ENCODE results near the gene SRGAP2. TPM values are rescaled to one million over a fixed set of nuclear protein-coding genes. Genes with fewer than 3 reads are reported as not detected.
"Not testable (repeated sequence)": the region's sequence is repeated elsewhere in the genome, so short reads cannot be mapped to it uniquely, and the experiment has no call there.

The SRGAP2 gene
- total RNA-seq, 1 donor from 2014 or later, result 70.2 TPM

DNA sequence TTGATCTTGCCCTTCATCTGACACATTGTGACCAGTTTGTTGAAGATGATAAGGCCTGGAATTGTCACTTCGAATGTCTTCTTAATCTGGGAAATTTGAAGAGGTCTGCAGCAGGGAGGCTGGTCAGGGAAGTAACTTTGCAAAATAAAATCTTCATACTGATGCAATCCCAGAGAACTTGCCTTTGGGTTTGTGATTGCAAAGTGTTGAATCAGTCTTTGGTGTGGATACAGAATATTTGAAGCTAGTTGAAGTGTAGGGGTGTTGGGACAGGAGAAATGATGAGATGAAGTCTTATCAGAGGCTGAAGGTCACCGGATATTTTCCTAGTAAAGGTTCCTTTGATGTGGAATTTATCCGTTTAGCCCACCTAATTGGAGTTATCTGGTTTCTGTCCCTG is 42.1 kb downstream of the SRGAP2 start:
- not testable (repeated sequence) for H3K4me1 ChIP-seq

DNA sequence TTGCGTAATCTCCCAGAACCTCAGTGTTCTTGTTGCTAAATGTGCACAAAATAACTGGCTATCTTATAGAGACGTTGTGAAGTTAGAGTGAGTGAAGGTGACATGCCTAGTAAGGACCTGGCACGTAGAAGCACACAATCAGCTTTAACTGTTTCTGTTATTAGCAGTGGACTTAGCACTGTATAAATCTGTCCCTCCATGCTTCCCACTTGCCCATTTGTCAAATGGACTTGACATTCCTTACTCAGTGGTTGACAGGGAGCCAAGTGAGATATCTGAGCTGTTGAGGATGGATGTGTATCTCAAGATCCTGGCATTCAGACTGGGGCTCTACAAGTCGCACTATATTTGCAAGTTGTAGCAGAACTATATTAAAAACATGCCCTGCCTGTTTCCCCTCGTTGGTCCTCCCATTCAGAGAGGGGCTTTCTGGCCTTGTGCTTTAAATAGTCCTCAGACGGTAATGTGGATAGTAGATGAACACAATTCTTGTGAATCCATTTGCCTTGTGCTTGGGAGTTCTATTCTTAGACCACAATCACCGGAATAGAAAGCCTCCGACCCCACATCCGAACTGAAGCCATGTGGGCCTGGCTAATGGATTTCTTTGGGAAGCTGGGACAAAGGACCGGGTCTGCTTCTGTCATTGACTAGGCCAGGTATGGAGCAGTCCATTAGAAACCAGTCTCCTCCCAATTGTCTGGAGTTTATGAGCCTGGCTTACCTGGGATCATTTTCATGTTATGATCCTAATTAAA is 43.0 kb downstream of the SRGAP2 start:
- H3K4me3 ChIP-seq; H3K4me1 ChIP-seq; H3K36me3 ChIP-seq; ATAC-seq; H3K27me3 ChIP-seq (ENCODE audit: low read depth); intact Hi-C loops (cut with DNase I); H3K9me3 ChIP-seq; DNase-seq; H3K27ac ChIP-seq: not testable (repeated sequence)

More for the DNA sequence above, 42.1 kb downstream of the SRGAP2 start:
- ATAC-seq; DNase-seq; H3K27me3 ChIP-seq (ENCODE audit: low read depth); H3K9me3 ChIP-seq; H3K36me3 ChIP-seq; H3K4me3 ChIP-seq; intact Hi-C loops (cut with DNase I); H3K27ac ChIP-seq: not testable (repeated sequence)

DNA sequence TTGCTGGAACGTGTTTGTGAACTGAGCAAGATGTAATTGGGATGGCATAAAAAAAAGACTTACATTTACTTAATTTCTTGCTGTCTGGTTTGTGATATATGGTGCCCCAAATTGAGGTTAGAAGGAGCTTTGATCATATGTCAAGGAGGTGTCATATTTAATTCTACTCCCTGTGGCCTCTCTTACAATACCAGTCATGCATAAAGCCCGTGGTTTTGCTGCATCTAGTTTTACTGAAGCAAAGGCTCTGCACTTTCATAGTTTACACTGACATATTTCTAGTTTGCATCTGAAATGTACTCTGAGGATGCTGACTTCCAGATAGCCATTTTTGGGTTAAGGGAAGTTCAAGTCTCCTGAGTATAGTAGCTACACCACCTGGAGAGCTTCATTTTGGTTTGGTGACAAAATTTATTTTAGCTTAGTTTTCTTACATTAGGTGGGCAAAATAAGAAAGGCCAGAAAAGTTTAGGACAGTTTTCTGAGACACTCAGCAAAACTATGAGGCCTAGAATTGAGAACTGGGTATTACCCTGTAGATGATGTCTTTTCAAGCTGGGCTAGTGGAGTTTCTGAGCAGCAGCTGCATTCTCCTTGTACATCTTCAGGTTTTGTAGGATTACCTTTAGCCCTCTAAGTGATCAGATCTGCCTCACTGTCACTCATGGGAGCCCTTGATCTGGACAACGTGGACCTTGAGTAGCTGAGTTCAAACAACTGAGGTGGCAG is 47.8 kb downstream of the SRGAP2 start:
- ATAC-seq; H3K9me3 ChIP-seq; intact Hi-C loops (cut with DNase I); H3K27ac ChIP-seq; H3K36me3 ChIP-seq; DNase-seq; H3K27me3 ChIP-seq (ENCODE audit: low read depth); H3K4me1 ChIP-seq; H3K4me3 ChIP-seq: not testable (repeated sequence)

DNA sequence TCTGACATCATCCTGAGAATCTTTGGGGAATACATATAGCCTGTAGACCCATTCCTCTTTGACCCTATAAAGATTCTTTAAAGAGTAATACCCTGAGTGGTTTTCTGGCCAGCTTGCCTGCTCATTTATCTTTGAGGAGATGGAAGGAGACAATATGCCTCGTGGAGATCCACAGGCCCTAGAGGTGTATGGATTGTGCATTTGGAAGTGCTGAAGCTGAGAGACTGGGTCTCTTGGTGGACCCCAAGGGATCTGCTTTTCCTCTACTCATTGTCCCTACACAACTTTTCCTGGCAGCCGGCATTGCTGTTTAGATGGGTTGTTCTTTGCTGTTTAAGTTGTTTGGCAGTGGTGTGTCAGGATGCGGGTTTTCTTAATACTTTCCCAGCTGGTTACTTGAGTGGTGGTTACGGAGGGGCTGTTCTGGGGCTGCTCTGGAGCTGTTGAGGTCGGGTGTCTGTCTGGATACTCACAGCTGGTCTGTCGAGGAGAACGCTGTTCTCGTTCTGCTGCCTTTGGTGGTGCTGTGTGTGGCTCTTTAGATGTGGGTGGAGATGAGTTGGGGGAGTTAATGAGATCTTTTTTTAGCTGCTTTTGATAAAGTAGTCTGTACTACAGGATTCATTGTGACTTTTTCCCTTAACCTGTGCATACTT is 49.5 kb downstream of the SRGAP2 start:
- H3K27me3 ChIP-seq (ENCODE audit: low read depth); H3K36me3 ChIP-seq; H3K27ac ChIP-seq; H3K9me3 ChIP-seq; intact Hi-C loops (cut with DNase I); ATAC-seq; H3K4me1 ChIP-seq; H3K4me3 ChIP-seq; DNase-seq: not testable (repeated sequence)

Other genes starting within 250 kb of the SRGAP2 start
- gene RAB7B, start 200.1 kb upstream of the SRGAP2 start, total RNA-seq, result 9.1 TPM
- gene CTSE, start 179.6 kb upstream of the SRGAP2 start, total RNA-seq, result 63.6 TPM
- gene RHEX, start 150.4 kb upstream of the SRGAP2 start, total RNA-seq, result 13.5 TPM
- gene AVPR1B, start 86.2 kb upstream of the SRGAP2 start, total RNA-seq, result not detected
- 5.2 TPM for gene FAM72A, start 702 bp upstream of the SRGAP2 start, total RNA-seq